Esophagus squamous epithelium (tissue), 4 donors: ENCODE results near the gene CYP1A2.

Experiments
- CTCF ChIP-seq, 6 experiments: fragments of 450-650 bp in 4 of 6; fragments of 200-600 bp in 2 of 6; sonication (generic) in 2 of 6; IDR thresholded peaks; one replicate each; pipeline ENCODE4 v1.5.1; 2016 to 2019; ENCODE audit warnings: antibody characterized with exemption in 6 of 6, mild to moderate bottlenecking in 4 of 6, moderate library complexity in 4 of 6
- POLR2A ChIP-seq, 4 donors: fragments of 450-650 bp; IDR thresholded peaks; one replicate each; pipeline ENCODE4 v1.6.1; 2017; ENCODE audit warnings: antibody characterized with exemption in 4 of 4, mild to moderate bottlenecking in 4 of 4, moderate library complexity in 3 of 4

GRCh38 chr15:74722591-74722990 is 26.1 kb upstream of the CYP1A2 start:
- TF ChIP-seq CTCF (IDR thresholded peaks at IDR 0.05), result no peak
- no peak for TF ChIP-seq POLR2A (IDR thresholded peaks at IDR 0.05)
